ENCODE results near the gene FAM120A.

The FAM120A gene

DNA sequence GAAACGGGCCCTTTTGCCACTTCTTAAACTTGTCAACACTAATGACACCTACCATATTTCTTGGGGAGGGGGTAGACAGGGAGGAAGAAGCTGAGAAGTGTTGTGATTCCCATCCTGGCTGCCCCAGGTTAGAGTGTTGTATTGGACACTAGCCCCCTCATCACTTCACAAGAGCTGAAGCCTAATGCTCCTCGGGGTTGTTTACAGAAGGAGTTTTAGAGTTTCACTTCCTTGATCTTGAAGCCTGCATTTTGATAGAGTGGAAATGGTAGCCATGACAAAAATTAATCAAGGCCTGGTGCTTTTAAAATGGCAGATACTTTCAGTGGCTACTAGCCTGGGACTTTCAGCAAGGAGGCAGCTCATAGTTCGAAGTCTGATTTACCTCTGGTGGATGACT lies 12.9 kb downstream of the FAM120A start:
- Histone ChIP-seq H3K27me3 (replicated peaks) (no peaks in the 10 kb centered on the region), H3K27ac (no peak overlapping the region), H3K4me3 (ENCODE audit: low read depth, low read length) (no peak overlapping the region), H3K36me3 (replicated peaks) (no peaks in the 10 kb centered on the region)
- no peak for DNase-seq
- TF ChIP-seq, protein P1, sequence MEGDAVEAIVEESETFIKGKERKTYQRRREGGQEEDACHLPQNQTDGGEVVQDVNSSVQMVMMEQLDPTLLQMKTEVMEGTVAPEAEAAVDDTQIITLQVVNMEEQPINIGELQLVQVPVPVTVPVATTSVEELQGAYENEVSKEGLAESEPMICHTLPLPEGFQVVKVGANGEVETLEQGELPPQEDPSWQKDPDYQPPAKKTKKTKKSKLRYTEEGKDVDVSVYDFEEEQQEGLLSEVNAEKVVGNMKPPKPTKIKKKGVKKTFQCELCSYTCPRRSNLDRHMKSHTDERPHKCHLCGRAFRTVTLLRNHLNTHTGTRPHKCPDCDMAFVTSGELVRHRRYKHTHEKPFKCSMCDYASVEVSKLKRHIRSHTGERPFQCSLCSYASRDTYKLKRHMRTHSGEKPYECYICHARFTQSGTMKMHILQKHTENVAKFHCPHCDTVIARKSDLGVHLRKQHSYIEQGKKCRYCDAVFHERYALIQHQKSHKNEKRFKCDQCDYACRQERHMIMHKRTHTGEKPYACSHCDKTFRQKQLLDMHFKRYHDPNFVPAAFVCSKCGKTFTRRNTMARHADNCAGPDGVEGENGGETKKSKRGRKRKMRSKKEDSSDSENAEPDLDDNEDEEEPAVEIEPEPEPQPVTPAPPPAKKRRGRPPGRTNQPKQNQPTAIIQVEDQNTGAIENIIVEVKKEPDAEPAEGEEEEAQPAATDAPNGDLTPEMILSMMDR (IDR thresholded peaks at IDR 0.05; ENCODE audit: low read depth, low read length, missing control alignments) = no peak
- in situ Hi-C loops (cut with HindIII; ENCODE audit: low pct_ligation_motif_present, low sequenced_read_pairs) = no loop called here

DNA sequence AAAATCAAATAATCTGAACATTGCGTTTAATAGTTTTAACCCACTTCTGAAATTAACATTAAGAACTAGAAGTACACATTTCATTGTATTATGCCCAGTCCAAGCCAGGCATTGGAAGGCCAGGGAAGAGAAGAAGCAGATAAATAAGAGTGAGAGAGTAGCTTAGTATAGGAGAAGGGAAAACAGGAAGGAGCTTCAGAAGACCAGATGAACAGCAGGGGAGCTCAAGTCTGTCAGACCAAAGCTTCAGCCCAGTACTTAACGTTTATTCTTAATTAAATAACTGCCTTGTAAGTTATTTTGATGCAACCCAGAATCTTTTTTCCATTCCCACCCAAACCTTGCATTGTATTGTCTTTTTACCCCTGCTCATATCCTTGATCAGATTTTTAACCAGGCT lies 13.4 kb downstream of the FAM120A start:
- Histone ChIP-seq H3K27ac (no peak overlapping the region), H3K4me3 (ENCODE audit: low read depth, low read length) (no peak overlapping the region), H3K27me3 (replicated peaks) (no peaks in the 10 kb centered on the region), H3K36me3 (replicated peaks) (no peaks in the 10 kb centered on the region)
- in situ Hi-C loops (cut with HindIII; ENCODE audit: low pct_ligation_motif_present, low sequenced_read_pairs) = no loop called here
- TF ChIP-seq, protein P1 (IDR thresholded peaks at IDR 0.05; ENCODE audit: low read depth, low read length, missing control alignments) = no peak
- no peak for DNase-seq

DNA sequence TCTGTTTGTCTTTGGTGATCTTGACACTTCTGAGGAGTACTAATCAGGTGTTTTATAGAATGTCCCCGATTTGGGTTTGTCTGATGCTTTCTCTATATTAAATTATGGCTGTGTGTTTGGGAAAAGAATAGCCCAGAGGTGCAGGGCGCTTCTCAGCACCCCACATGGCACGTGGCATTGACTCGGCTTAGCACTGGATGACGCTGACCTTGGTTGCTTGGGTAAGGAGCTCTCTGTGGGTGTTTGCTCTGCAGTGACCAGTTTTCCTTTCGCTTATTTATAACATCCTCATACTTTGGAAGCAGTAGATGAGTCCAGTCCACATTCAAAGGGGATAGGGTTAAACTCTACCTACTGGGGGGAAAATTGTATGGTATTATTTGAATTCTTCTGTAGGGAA lies 14.4 kb downstream of the FAM120A start:
- no peak overlapping the region for H3K27ac ChIP-seq
- TF ChIP-seq, protein P1 (IDR thresholded peaks at IDR 0.05; ENCODE audit: low read depth, low read length, missing control alignments) = no peak
- in situ Hi-C loops (cut with HindIII; ENCODE audit: low pct_ligation_motif_present, low sequenced_read_pairs) = no loop called here
- H3K27me3 ChIP-seq (replicated peaks) = no peaks in the 10 kb centered on the region
- H3K36me3 ChIP-seq (replicated peaks) = no peaks in the 10 kb centered on the region
- no peak overlapping the region for H3K4me3 ChIP-seq (ENCODE audit: low read depth, low read length)
- DNase-seq = peak; percentile 17

DNA sequence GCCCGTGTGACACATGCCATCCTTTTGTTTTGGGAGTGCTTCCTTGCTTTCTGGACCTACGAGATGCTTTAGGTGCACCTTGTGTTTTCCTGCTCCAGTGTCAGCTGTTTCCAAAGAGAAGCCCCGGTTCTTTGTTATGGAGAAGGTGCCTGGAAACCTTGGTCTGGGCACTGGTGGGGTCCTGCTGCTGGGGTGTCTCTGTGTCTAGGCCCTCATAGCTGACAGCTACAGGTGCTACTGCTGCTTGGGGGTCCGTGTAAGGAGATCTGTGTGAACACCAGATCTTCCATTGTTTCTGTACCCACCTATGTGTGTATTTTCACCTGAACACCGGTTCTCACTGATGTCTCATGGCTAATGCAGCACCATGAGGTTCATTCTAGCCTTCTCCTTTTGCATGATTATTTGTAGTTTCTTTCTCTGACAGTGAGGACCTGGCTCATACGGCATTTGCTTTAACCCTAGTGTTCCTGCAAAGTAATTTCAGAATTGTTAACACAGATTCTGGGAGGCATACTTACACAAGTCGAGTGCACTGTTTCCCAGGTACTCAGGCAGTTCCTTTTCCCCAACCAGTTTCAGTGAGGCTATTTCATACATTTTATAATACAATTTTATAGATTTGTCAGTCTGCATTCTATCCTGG lies 15.1 kb downstream of the FAM120A start:
- H3K27ac ChIP-seq = no peak overlapping the region
- H3K27me3 ChIP-seq (replicated peaks) = no peaks in the 10 kb centered on the region
- in situ Hi-C loops (cut with HindIII; ENCODE audit: low pct_ligation_motif_present, low sequenced_read_pairs) = no loop called here
- no peak for DNase-seq
- TF ChIP-seq, protein P1 (IDR thresholded peaks at IDR 0.05; ENCODE audit: low read depth, low read length, missing control alignments) = no peak
- H3K36me3 ChIP-seq (replicated peaks) = peaks cover 4% of the 10 kb centered on the region
- H3K4me3 ChIP-seq (ENCODE audit: low read depth, low read length) = no peak overlapping the region

DNA sequence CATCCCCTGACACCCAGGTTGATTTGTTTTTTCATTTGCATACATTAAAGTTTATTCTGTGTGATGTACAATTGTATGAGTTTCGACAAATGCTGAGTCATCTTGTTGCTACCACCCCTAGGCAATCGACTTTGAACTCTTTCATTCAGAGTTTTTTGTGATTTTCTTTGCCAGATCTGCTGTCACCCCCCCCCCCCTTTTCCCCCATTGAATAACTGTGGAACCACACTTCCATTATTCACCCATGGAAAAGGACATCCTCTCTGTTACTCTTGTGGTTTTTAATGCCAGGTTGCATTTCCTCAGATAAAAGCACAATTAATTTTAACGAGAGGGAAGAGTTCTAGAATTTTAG lies 15.6 kb downstream of the FAM120A start:
- no peak overlapping the region for H3K4me3 ChIP-seq (ENCODE audit: low read depth, low read length)
- H3K27ac ChIP-seq = no peak overlapping the region
- in situ Hi-C loops (cut with HindIII; ENCODE audit: low pct_ligation_motif_present, low sequenced_read_pairs) = no loop called here

More for the DNA sequence above, 15.6 kb downstream of the FAM120A start:
- H3K27me3 ChIP-seq (replicated peaks) = no peaks in the 10 kb centered on the region
- TF ChIP-seq, protein P1 (IDR thresholded peaks at IDR 0.05; ENCODE audit: low read depth, low read length, missing control alignments) = no peak
- peaks cover 4% of the 10 kb centered on the region for H3K36me3 ChIP-seq (replicated peaks)
- DNase-seq = no peak

Data from brain microvascular endothelial cell (primary cell).